ENCODE results near the gene FAM13B.

DNA sequence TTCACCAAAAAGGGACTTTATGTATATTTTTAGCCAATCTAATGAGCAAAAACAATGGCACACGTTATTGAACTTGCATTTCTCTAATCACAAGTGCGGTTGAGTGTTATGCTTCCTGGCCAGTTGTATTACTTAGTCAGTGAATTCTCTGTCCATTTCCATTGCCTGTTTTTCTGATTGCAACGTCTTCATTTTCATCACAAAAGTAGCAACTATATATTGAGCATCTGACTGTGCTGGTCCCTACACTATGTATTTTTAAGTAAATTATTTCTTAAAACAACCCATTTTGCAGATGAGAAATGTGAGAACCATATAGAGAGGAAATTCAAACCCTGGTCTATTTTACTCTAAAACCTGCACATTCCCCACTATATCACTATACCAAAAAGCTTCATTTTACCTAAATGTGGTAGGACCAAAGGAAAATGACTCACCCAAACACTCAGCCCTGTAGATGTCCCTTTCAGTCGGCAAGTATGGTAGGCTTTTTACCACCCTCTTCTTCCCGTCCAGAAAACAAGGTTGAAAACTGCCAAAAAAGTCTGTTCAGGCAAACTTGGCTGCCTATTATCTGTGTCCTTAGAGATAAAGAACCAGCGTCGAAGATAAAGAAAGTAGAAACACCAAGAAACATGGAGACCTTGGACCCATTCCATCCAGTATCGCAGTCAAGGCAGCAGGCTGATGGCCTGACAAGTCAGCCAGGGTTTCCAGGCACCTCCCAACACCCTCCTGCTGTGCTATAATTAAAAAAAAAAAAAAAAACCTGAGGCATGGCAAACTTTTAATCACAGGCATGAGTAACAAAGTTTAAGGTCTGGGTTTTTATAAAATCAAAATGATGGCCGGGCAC, 18.8 kb upstream of the FAM13B start:
- no peak for TF ChIP-seq POLR2A (IDR thresholded peaks at IDR 0.05)
- no peak for TF ChIP-seq POLR2AphosphoS5 (IDR thresholded peaks at IDR 0.05)
